Activated CD4-positive, CD25-positive, alpha-beta regulatory T cell (primary cell): ENCODE results near the gene AAK1.
A peak's percentile ranks its signal among the peaks of the same experiment; 100 is the strongest.
"Not testable (repeated sequence)": the region's sequence is repeated elsewhere in the genome, so short reads cannot be mapped to it uniquely, and the experiment has no call there.

ENCODE experiments used
- DNase-seq, 4 experiments: peaks; one replicate each; lab custom pipeline; 2025; lab: John Stamatoyannopoulos, UW

AAK1 gene

GRCh38 chr2:69450735-69451416 is 192.7 kb downstream of the AAK1 start:
- DNase-seq, result no peak

- no peak for DNase-seq
Measured at GRCh38 chr2:69449906-69450305, 193.6 kb downstream of the AAK1 start.

GRCh38 chr2:69443673-69444072 is 199.9 kb downstream of the AAK1 start:
- not testable (repeated sequence) for DNase-seq

- not testable (repeated sequence) for DNase-seq
Measured at GRCh38 chr2:69439499-69439898, 204.0 kb downstream of the AAK1 start.

GRCh38 chr2:69438580-69438979 is 205.0 kb downstream of the AAK1 start:
- no peak for DNase-seq

- DNase-seq, result no peak
Measured at GRCh38 chr2:69437751-69438154, 205.8 kb downstream of the AAK1 start.

GRCh38 chr2:69436938-69437750 is 206.4 kb downstream of the AAK1 start, which contains the start of gene NFU1:
TSS of gene NFU1 (minus strand) at chr2:69437435. CDS start at chr2:69437422, 13 bp downstream.
- peak; percentile 64 to 72 (median 70) for DNase-seq

- DNase-seq, result no peak
Measured at GRCh38 chr2:69436596-69436937, 207.0 kb downstream of the AAK1 start.

GRCh38 chr2:69434753-69435152 is 208.8 kb downstream of the AAK1 start:
- DNase-seq, result no peak

- DNase-seq, result no peak
Measured at GRCh38 chr2:69429491-69430183, 213.9 kb downstream of the AAK1 start.

GRCh38 chr2:69428981-69429380 is 214.6 kb downstream of the AAK1 start:
- DNase-seq, result no peak

GRCh38 chr2:69424419-69424818 is 219.1 kb downstream of the AAK1 start:
- DNase-seq, result no peak

- DNase-seq, result no peak
Measured at GRCh38 chr2:69422198-69422597, 221.3 kb downstream of the AAK1 start.

- DNase-seq, result not testable (repeated sequence)
Measured at GRCh38 chr2:69419111-69419510, 224.4 kb downstream of the AAK1 start.

GRCh38 chr2:69416147-69416546 is 227.4 kb downstream of the AAK1 start:
- no peak for DNase-seq
